ENCODE measurements around the gene TMEM250. TPM values are rescaled to one million over a fixed set of nuclear protein-coding genes. Genes with fewer than 3 reads are reported as not detected.

TMEM250 gene
- total and polyA plus RNA-seq, 9 of the 15 experiments (the other 6 are each of a cell fraction or from before 2014, with no cell fraction given), result 0.32 to 44.6 (median 12.2) TPM

GRCh38 chr9:136086951-136087740 lies 31.5 kb downstream of the TMEM250 start:
- no TSS peak for BruUV-seq (replicated peaks)
- peak overlapping the region in 1 of 2 experiments; percentile 28; a peak in 2 of 4 replicates for H3K9ac ChIP-seq (ENCODE audit: insufficient read depth in 1 of 2, low read depth in 2 of 2, low read length in 2 of 2)
- FAIRE-seq, result no peak
- no peaks in the 10 kb centered on the region for H3K27me3 ChIP-seq (ENCODE audit: control insufficient read depth in 2 of 2, insufficient read depth in 2 of 2, low read length in 2 of 2)
- no peak overlapping the region for H3K4me2 ChIP-seq (ENCODE audit: insufficient read depth, low read length)
- no peak for ATAC-seq
- H3K9me3 ChIP-seq (replicated peaks; ENCODE audit: control insufficient read depth, insufficient read depth, low read depth, low read length), result no peaks in the 10 kb centered on the region
- CTCF ChIA-PET (ENCODE audit: low intra/inter-chr PET ratio), result no interaction called here
- H2AFZ ChIP-seq (ENCODE audit: low read depth, low read length), result no peak overlapping the region
- intact Hi-C loops (cut with micrococcal nuclease) (no loop called here), in situ Hi-C loops (cut with MboI) (no loop called here)
- POLR2A ChIA-PET, result interaction anchor here (0.6 to 1.0 kb wide), 3 partner anchors 9 to 388 kb away, joined by 3 read pairs; no protein-coding TSS in a partner anchor
- H3K36me3 ChIP-seq (ENCODE audit: control insufficient read depth, insufficient read depth, low read length), result peaks cover 45% of the 10 kb centered on the region; the same call in 1 of the 3 replicates
- peaks cover 53% of the 10 kb centered on the region for H4K20me1 ChIP-seq (replicated peaks; ENCODE audit: control insufficient read depth, insufficient read depth, low read length)
- H3K9me1 ChIP-seq (ENCODE audit: control insufficient read depth, insufficient read depth, low read length), result peaks cover 5% of the 10 kb centered on the region
- TF ChIP-seq RFX5 (IDR thresholded peaks at IDR 0.05; ENCODE audit: low read depth, low read length) (no peak), ZFX (CRISPR knock-in tag; IDR thresholded peaks at IDR 0.05) (no peak), MAFF (IDR thresholded peaks at IDR 0.05; ENCODE audit: low read length) (no peak), ZBTB12 (CRISPR knock-in tag; IDR thresholded peaks at IDR 0.05) (no peak), ZNF644 (tag; IDR thresholded peaks at IDR 0.05; ENCODE audit: low read depth) (no peak), SNAPC5 (CRISPR knock-in tag; IDR thresholded peaks at IDR 0.05) (no peak), RBM14 (IDR thresholded peaks at IDR 0.05; ENCODE audit: borderline replicate concordance, insufficient read depth, low read depth, low read length) (no peak), ILK (tag; IDR thresholded peaks at IDR 0.05; ENCODE audit: borderline replicate concordance, low read depth) (no peak), CEBPB (tag; IDR thresholded peaks at IDR 0.05) (no peak), NCOA1 (IDR thresholded peaks at IDR 0.05; ENCODE audit: low read depth) (no peak)
- peaks cover 2 to 85% of the 10 kb centered on the region in 2 experiments; a peak in 3 of 5 replicates for H3K4me1 ChIP-seq (replicated peaks in 1 of 2; ENCODE audit: control insufficient read depth in 2 of 2, insufficient read depth in 2 of 2, low read length in 2 of 2)
- no peak overlapping the region for H3K4me3 ChIP-seq
- no peak overlapping the region for H3K27ac ChIP-seq (ENCODE audit: extremely low read depth, low read depth, low read length)
- 89% methylated on average over 21 of the region's 21 CpGs for WGBS (ENCODE audit: insufficient coverage, low coverage, missing lambda C conversion rate)
- H3K79me2 ChIP-seq (ENCODE audit: control insufficient read depth, insufficient read depth, low read length), result peaks cover 97% of the 10 kb centered on the region
- no peak for DNase-seq (ENCODE audit: extremely low read depth in 1 of 4, low spot score in 3 of 4)
